Parathyroid adenoma (tissue), 2 donors: ENCODE measurements around the gene AGL.
"Not testable (repeated sequence)": the region's sequence is repeated elsewhere in the genome, so short reads cannot be mapped to it uniquely, and the experiment has no call there.

Experiments
- H2AFZ ChIP-seq: fragments of 300-600 bp; sonication (generic); one replicate; pipeline ENCODE4 v1.7.0; 2017; ENCODE audit warnings: antibody characterized with exemption, mild to moderate bottlenecking
- H3K27ac ChIP-seq: fragments of 300-600 bp; sonication (generic); one replicate; pipeline ENCODE4 v1.7.0; 2017
- H3K27me3 ChIP-seq: fragments of 300-600 bp; sonication (generic); one replicate; pipeline ENCODE4 v1.7.0; 2017; ENCODE audit warnings: low read length; ENCODE audit not compliant: control insufficient read depth, insufficient read depth
- H3K36me3 ChIP-seq: fragments of 300-600 bp; sonication (generic); one replicate; pipeline ENCODE4 v1.7.0; 2017; ENCODE audit warnings: low read length; ENCODE audit not compliant: control insufficient read depth, insufficient read depth
- H3K4me1 ChIP-seq: fragments of 300-600 bp; sonication (generic); one replicate; pipeline ENCODE4 v1.7.0; 2017; ENCODE audit warnings: control low read depth
- H3K4me2 ChIP-seq: fragments of 300-600 bp; sonication (generic); one replicate; pipeline ENCODE4 v1.7.0; 2017; ENCODE audit warnings: low read length
- H3K4me3 ChIP-seq: fragments of 300-600 bp; sonication (generic); one replicate; pipeline ENCODE4 v1.7.0; 2017; ENCODE audit warnings: low read depth, low read length
- H3K79me2 ChIP-seq: fragments of 300-600 bp; sonication (generic); one replicate; pipeline ENCODE4 v1.7.0; 2017; ENCODE audit warnings: control low read depth
- H3K9ac ChIP-seq: fragments of 300-600 bp; sonication (generic); one replicate; pipeline ENCODE4 v1.7.0; 2017; ENCODE audit warnings: mild to moderate bottlenecking
- H3K9me3 ChIP-seq: fragments of 300-600 bp; sonication (generic); one replicate; pipeline ENCODE4 v1.7.0; 2017; ENCODE audit warnings: low read length; ENCODE audit not compliant: control insufficient read depth
- TF ChIP-seq, protein P1 (sequence below): fragments of 300-600 bp; sonication (generic); IDR thresholded peaks from one replicate; pipeline ENCODE4 v1.7.0; 2017; ENCODE audit warnings: antibody characterized with exemption, mild to moderate bottlenecking
- donor health status: primary hyperparathyroidism.

The AGL gene

DNA sequence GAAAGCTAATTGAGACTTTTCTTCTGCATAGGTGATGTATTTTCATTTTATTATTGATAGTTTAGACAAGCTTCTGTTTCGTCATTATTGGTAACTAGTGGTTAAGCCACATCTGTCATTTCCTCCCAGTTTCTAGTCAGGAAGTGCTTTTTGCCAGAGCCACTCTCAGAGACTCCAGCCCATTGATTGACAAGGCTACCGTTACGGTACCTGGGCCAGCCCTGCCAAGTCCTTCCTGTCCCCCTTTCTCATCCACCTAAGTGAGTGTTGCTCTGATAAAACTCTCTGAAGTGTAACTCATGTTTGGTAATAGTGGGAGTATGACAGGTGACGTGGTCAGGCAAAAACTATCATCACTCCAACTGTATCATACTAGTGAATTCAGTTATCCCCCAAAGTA, 29.6 kb upstream of the AGL start:
- Histone ChIP-seq H3K9ac (no peak overlapping the region), H3K9me3 (no peaks in the 10 kb centered on the region), H3K27ac (no peak overlapping the region), H3K4me1 (no peaks in the 10 kb centered on the region), H3K4me3 (no peak overlapping the region), H2AFZ (no peak overlapping the region), H3K4me2 (no peak overlapping the region), H3K79me2 (no peaks in the 10 kb centered on the region), H3K36me3 (no peaks in the 10 kb centered on the region), H3K27me3 (no peaks in the 10 kb centered on the region)
- TF ChIP-seq, protein P1, sequence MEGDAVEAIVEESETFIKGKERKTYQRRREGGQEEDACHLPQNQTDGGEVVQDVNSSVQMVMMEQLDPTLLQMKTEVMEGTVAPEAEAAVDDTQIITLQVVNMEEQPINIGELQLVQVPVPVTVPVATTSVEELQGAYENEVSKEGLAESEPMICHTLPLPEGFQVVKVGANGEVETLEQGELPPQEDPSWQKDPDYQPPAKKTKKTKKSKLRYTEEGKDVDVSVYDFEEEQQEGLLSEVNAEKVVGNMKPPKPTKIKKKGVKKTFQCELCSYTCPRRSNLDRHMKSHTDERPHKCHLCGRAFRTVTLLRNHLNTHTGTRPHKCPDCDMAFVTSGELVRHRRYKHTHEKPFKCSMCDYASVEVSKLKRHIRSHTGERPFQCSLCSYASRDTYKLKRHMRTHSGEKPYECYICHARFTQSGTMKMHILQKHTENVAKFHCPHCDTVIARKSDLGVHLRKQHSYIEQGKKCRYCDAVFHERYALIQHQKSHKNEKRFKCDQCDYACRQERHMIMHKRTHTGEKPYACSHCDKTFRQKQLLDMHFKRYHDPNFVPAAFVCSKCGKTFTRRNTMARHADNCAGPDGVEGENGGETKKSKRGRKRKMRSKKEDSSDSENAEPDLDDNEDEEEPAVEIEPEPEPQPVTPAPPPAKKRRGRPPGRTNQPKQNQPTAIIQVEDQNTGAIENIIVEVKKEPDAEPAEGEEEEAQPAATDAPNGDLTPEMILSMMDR: no peak

DNA sequence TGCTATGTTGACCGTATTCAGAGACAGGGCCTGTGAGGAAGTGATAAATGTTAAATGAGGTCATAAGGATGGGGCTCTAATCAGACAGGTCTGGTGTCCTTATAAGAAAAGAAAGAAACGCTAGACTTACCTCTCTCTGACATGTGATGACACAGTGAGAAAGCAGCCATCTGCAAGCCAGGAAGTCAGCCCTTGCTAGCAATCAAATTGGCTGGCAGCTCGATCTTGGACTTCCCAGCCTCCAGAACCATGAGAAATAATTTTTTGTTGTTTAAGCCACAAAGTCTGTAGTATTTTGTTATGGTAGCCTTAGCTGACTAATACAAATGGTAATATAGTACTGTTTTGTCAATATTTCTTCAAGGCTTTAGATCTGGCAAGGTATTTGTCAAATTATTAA, 25.1 kb upstream of the AGL start:
- Histone ChIP-seq H3K27ac (no peak overlapping the region), H3K79me2 (no peaks in the 10 kb centered on the region), H3K4me2 (no peak overlapping the region), H3K9me3 (no peaks in the 10 kb centered on the region), H3K4me3 (no peak overlapping the region), H2AFZ (no peak overlapping the region), H3K27me3 (no peaks in the 10 kb centered on the region), H3K4me1 (no peaks in the 10 kb centered on the region), H3K9ac (no peak overlapping the region), H3K36me3 (no peaks in the 10 kb centered on the region)
- TF ChIP-seq, protein P1: no peak

DNA sequence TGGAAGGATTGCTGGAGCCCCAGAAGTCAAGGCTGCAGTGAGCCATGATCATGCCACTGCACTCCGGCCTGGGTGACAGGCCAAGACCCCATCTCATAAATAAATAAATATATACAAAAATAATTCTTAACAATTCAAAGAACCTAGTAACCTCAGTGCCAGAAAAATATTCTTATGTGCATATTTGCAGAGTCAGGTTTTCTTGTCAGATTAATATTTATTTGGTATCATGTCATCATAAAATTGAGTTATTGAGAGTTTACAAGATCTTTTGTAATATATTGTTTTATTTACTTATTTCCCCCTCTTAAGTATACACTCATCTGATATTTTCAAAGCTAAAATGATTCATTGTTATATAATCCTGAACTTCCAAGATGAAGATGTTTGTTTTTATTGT, 24.5 kb upstream of the AGL start:
- Histone ChIP-seq H3K4me1 (no peaks in the 10 kb centered on the region), H3K27ac (no peak overlapping the region), H3K36me3 (no peaks in the 10 kb centered on the region), H3K4me2 (no peak overlapping the region), H3K4me3 (no peak overlapping the region), H3K9me3 (no peaks in the 10 kb centered on the region), H3K9ac (no peak overlapping the region), H3K27me3 (no peaks in the 10 kb centered on the region), H2AFZ (no peak overlapping the region), H3K79me2 (no peaks in the 10 kb centered on the region)
- TF ChIP-seq, protein P1: no peak

DNA sequence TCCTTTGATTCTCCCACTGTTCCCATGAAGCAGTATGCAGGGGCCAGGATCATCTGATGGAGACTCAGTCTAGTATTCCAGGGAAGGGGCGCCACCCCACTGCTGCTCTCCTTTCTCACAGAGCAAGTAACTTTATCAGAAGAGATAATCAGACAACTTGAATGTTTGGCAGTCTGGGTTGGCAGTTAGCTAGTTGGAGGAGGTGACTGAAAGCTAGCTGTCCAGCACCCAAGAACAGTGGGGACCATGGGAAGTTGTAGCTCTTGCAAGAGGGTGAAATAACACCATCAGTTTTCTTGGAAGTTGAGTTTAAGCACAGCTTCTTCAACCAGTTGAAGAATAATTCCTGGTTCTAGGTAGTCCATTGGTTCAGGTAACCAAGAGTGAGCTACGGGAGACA, 22.2 kb upstream of the AGL start:
- no peaks in the 10 kb centered on the region for H3K27me3 ChIP-seq
- H3K4me3 ChIP-seq: no peak overlapping the region
- H3K9ac ChIP-seq: no peak overlapping the region
- TF ChIP-seq, protein P1: no peak
- no peak overlapping the region for H3K27ac ChIP-seq
- no peaks in the 10 kb centered on the region for H3K36me3 ChIP-seq
- H2AFZ ChIP-seq: no peak overlapping the region
- H3K4me2 ChIP-seq: no peak overlapping the region
- H3K79me2 ChIP-seq: no peaks in the 10 kb centered on the region
- H3K4me1 ChIP-seq: no peaks in the 10 kb centered on the region
- no peaks in the 10 kb centered on the region for H3K9me3 ChIP-seq

DNA sequence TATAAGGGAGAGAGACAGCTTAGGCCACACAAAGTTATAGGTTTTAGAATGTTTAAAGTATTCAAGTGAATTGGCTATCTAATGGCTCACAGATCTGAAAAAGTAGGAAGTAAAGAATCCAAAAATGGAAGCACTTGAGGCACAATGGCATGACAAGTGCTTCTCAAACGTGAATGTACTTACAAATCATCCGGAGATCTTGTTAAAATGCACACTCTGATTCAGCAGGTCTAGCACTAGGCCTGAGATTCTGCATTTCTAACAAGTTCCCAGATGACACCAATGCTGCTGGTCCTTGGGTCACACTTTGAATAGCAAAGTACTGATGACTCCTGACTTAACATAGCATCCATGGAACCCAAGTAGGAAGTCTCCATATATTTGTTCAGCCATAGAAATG, 20.9 kb upstream of the AGL start:
- Histone ChIP-seq H2AFZ (no peak overlapping the region), H3K9me3 (no peaks in the 10 kb centered on the region), H3K4me3 (no peak overlapping the region), H3K27ac (no peak overlapping the region), H3K27me3 (no peaks in the 10 kb centered on the region), H3K79me2 (no peaks in the 10 kb centered on the region), H3K4me2 (no peak overlapping the region), H3K36me3 (no peaks in the 10 kb centered on the region), H3K4me1 (no peaks in the 10 kb centered on the region), H3K9ac (no peak overlapping the region)
- TF ChIP-seq, protein P1: no peak

DNA sequence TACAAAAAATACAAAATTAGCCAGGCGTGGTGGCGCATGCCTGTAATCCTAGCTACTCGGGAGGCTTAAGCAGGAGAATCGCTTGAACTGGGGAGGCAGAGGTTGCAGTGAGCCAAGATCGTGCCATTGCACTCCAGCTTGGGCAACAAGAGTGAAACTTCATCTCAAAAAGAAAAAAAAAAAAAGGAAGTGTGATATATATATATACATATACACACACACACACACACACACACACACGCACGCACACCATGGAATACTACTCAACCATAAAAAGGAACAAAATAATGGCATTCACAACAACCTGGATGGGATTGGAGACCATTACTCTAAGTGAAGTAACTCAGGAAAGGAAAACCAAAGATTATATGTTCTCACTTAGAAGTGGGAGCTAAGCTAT, 16.2 kb upstream of the AGL start:
- not testable (repeated sequence) for H3K4me3 ChIP-seq, H3K27ac ChIP-seq, H3K4me2 ChIP-seq, H3K9ac ChIP-seq, H3K79me2 ChIP-seq, H3K4me1 ChIP-seq, H3K9me3 ChIP-seq, H3K36me3 ChIP-seq, H3K27me3 ChIP-seq, H2AFZ ChIP-seq

DNA sequence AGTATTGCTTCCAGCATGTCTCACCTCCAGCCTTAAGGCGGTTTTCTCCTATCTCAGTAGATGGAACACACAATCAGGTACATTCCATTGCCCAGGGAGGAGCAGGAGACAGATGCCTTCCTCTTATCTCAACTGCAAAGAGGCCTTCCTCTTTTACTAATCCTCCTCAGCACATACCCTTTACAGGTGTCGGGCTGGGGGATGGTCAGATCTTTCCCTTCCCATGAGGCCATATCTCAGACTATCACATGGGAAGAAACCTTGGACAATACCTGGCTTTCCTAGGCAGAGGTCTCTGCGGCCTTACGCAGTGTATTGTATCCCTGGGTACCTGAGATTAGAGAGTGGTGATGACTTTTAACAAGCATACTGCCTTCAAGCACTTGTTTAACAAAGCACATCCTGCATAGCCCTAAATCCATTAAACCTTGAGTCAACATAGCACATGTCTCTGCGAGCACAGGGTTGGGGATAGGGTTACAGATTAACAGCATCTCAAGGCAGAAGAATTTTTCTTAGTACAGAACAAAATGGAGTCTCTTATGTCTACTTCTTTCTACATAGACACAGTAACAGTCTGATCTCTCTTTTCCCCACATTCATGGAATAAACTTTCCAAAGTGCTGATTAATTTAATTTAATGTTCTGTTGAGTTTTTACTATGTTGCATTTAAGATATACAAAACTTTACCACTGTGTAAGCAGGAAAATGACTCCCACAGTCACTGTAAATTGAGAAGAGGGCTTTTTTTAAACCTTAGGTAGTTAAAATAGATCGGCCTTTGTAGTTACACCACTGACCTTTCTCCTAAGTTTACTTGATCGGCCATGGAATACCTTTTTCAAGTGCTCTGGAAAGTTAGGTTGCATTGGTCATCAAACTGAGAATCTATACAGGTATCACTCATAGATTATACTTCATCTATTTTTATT, 13.7 kb upstream of the AGL start:
- not testable (repeated sequence) for H3K4me2 ChIP-seq, H3K9me3 ChIP-seq, H3K4me1 ChIP-seq, H3K79me2 ChIP-seq, H3K36me3 ChIP-seq, H3K27me3 ChIP-seq, H3K9ac ChIP-seq, H3K27ac ChIP-seq, H3K4me3 ChIP-seq, H2AFZ ChIP-seq
